NT2/D1 (cell line): ENCODE results near the gene ENTPD5.

Source experiments
- SUZ12 ChIP-seq: IDR thresholded peaks from 2 replicates; pipeline ENCODE4 v1.6.1; 2011; ENCODE audit not compliant: insufficient read length, insufficient read depth; ENCODE audit errors: extremely low read depth
- YY1 ChIP-seq: IDR thresholded peaks from 2 replicates; pipeline ENCODE4 v1.6.1; 2011; ENCODE audit not compliant: insufficient read length, insufficient read depth
- ZNF274 ChIP-seq: IDR thresholded peaks from 2 replicates; pipeline ENCODE4 v1.6.1; 2011; ENCODE audit warnings: mild to moderate bottlenecking, low read depth, low read length

DNA sequence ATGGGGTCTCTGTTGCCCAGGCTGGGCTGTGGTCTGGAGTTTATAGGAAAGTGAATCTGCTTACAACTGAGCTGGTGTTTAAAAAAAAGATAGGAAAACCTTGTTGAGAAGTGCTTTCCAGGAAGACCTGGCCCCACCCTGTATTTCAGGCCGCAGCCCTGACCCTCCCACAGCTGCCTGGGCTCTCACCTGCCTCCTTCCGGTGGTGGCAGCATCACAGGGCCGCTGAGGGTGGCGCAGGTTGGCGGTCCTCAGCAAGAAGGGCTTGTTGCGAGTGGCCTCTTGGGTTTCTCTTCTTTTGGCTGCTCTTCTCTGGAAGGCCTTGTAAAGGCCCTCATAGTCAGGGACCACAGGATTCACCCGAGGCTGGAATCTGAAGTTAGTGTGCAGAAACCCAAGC lies 76.9 kb downstream of the ENTPD5 start:
- TF ChIP-seq SUZ12, result no peak
- no peak for TF ChIP-seq YY1
- TF ChIP-seq ZNF274, result no peak
